Osteocyte (in vitro differentiated cells): ENCODE measurements around the gene TNS1. TPM values are rescaled to one million over a fixed set of nuclear protein-coding genes. Genes with fewer than 3 reads are reported as not detected.
A peak's percentile ranks its signal among the peaks of the same experiment; 100 is the strongest.

Experiments
- DNase-seq: peaks from one replicate; pipeline ENCODE4 v3.0.0; 2021; ENCODE audit warnings: mixed read lengths; ENCODE audit not compliant: unreplicated experiment; ENCODE audit errors: extremely low spot score
- H3K27ac Mint-ChIP-seq: one replicate; pipeline ENCODE4 v1.8.0; 2021; ENCODE audit warnings: mild to moderate bottlenecking, mixed read lengths; ENCODE audit not compliant: unreplicated experiment
- H3K27me3 Mint-ChIP-seq: one replicate; pipeline ENCODE4 v1.8.0; 2021; ENCODE audit warnings: mixed read lengths; ENCODE audit not compliant: unreplicated experiment
- H3K36me3 Mint-ChIP-seq: one replicate; pipeline ENCODE4 v1.8.0; 2021; ENCODE audit warnings: mixed read lengths; ENCODE audit not compliant: unreplicated experiment
- H3K4me1 Mint-ChIP-seq: one replicate; pipeline ENCODE4 v1.8.0; 2021; ENCODE audit warnings: mixed read lengths; ENCODE audit not compliant: unreplicated experiment
- H3K4me3 Mint-ChIP-seq: one replicate; pipeline ENCODE4 v1.8.0; 2021; ENCODE audit warnings: mild to moderate bottlenecking, moderate library complexity, mixed read lengths; ENCODE audit not compliant: unreplicated experiment
- H3K9me3 Mint-ChIP-seq: one replicate; pipeline ENCODE4 v1.8.0; 2021; ENCODE audit warnings: mixed read lengths; ENCODE audit not compliant: unreplicated experiment
- total RNA-seq: library from RNA; stranded (reverse); gene quantifications from 2 replicates; pipeline ENCODE4 v1.2.1, GENCODE V29; 2021
- TF ChIP-seq, protein P1 (sequence below): fragments of 200-600 bp; sonication (generic); IDR thresholded peaks from 2 replicates; pipeline ENCODE4 v1.5.0; 2021; ENCODE audit warnings: antibody characterized with exemption, mild to moderate bottlenecking, moderate library complexity

The TNS1 gene
- total RNA-seq, 1 donor from 2014 or later = 80.8 TPM

DNA sequence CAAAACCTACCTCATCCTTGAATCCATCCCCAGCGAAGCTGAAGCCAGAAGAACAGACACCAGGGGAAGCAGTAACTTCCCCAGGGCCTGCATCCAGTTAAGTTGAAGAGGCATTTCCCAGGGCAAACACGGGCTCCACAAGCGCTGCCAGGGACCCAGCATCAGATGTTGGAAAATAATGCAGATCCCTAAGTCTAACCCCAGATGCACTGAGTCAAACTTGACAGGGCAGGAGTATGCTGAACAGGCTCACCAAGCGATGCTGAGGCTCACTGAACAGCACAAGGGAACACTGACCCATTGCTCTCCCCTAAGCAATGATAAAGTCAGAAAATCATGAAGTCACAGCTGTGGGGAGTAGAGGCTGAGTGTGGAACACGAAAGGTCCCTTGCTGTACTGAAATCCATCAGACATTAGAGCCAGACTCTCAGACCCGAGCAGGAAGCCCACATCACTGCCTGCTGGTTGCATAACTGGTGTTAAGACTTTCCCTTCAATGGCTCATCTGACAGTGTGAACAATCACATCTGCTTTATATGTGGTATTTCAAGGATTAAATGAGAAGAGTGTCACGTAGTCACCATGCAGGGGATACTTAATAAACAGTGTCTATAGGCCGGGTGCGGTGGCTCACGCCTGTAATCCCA lies 36.2 kb downstream of the TNS1 start:
- DNase-seq = no peak
- Mint-ChIP-seq H3K36me3 (peaks cover 13% of the 10 kb centered on the region), H3K27me3 (no peaks in the 10 kb centered on the region), H3K4me3 (peak overlapping the region; percentile 49), H3K27ac (peak overlapping the region; percentile 89), H3K9me3 (peaks cover 7% of the 10 kb centered on the region), H3K4me1 (peaks cover 39% of the 10 kb centered on the region)
- TF ChIP-seq, protein P1, sequence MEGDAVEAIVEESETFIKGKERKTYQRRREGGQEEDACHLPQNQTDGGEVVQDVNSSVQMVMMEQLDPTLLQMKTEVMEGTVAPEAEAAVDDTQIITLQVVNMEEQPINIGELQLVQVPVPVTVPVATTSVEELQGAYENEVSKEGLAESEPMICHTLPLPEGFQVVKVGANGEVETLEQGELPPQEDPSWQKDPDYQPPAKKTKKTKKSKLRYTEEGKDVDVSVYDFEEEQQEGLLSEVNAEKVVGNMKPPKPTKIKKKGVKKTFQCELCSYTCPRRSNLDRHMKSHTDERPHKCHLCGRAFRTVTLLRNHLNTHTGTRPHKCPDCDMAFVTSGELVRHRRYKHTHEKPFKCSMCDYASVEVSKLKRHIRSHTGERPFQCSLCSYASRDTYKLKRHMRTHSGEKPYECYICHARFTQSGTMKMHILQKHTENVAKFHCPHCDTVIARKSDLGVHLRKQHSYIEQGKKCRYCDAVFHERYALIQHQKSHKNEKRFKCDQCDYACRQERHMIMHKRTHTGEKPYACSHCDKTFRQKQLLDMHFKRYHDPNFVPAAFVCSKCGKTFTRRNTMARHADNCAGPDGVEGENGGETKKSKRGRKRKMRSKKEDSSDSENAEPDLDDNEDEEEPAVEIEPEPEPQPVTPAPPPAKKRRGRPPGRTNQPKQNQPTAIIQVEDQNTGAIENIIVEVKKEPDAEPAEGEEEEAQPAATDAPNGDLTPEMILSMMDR = no peak

DNA sequence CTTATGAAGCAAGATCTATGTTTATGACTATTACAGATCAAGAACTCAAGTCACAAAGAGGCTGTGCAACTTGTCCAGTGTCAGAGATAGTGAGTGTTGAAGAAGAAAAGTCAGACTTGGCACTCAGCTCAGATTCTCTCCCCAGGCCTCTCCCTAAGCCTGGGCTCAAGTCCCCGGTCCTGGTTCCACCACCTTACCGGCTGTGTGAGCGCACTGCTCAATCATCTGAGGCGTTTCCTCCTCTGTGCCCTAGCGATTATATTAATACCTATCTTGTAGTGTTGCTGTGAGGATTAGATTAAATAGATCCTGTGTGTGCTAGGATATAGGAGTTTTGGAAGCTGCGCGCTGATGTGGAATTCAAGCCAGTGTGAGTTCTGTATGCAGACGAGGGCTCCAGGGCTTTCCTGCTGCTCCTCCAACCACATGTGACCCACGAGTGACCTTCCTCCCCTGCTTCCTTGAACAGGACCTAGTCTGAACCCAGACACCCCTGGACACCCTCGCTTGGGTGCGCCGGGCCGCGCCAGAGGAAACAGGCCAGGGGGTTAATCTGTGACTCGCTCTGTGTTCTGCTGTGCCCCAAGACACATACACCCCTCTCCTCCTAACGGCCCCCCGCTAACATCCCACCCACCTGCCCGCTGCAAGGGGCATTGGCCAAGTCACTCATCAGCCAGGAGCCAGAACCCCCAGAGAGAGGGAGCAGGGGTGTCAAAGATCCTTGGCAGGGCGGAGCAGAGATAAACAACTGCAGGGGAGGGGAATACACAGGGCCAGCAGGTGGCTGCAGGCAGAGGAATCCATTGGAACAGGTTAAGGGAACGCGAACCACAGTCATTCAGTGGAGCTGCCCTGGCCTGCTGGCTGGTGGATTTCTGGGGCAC lies 38.3 kb downstream of the TNS1 start:
- H3K27me3 Mint-ChIP-seq = no peaks in the 10 kb centered on the region
- DNase-seq = no peak
- H3K4me3 Mint-ChIP-seq = no peak overlapping the region
- peaks cover 6% of the 10 kb centered on the region for H3K36me3 Mint-ChIP-seq
- TF ChIP-seq, protein P1 = no peak
- no peaks in the 10 kb centered on the region for H3K9me3 Mint-ChIP-seq
- peaks cover 48% of the 10 kb centered on the region for H3K4me1 Mint-ChIP-seq
- peak overlapping the region; percentile 89 for H3K27ac Mint-ChIP-seq

DNA sequence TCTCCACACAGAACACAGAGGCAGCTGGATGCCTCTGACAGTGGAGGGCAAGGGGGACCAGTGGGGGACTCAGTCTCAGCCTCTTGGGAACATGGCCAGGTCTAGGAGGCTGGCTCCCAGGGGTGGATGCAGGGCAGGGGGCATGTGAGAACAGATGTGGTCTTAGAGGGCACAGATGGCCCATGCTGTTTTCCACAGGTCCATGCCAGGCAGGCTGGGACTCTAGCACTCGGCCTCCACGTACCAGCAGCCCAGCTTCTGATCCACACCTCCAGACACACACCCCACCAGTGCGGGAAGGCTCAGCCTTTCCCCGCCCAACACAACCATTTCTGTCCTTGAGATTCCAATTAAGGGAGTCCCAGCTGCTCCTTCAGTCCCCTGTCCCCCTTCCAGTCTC lies 42.4 kb downstream of the TNS1 start:
- Mint-ChIP-seq H3K4me1 (peaks cover 39% of the 10 kb centered on the region), H3K36me3 (peaks cover 15% of the 10 kb centered on the region), H3K4me3 (no peak overlapping the region), H3K9me3 (no peaks in the 10 kb centered on the region), H3K27me3 (no peaks in the 10 kb centered on the region), H3K27ac (peak overlapping the region; percentile 31)
- DNase-seq = no peak
- TF ChIP-seq, protein P1 = no peak

DNA sequence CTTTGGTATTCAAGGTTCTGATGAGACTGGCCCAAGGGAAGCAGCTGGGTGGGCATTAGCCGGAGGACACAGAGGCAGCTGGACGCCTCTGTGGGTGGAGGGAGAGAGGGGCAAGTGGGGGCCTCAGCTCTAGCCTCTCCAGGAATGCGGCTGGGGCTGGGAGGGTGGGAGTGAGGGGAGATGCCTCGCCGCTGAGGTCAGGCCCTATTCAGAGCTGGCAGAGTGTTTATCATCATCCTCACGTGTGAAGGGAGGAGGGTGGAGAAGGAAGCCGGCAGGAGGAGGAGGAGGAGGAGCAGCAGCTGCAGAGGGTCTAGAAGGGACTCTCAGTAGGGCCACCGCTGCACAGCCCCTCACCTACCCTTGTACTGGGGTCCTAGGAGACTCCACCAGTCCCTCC lies 43.1 kb downstream of the TNS1 start:
- TF ChIP-seq, protein P1 = no peak
- Mint-ChIP-seq H3K4me1 (peaks cover 37% of the 10 kb centered on the region), H3K9me3 (no peaks in the 10 kb centered on the region), H3K4me3 (no peak overlapping the region), H3K27ac (no peak overlapping the region), H3K36me3 (peaks cover 15% of the 10 kb centered on the region), H3K27me3 (no peaks in the 10 kb centered on the region)
- DNase-seq = no peak

DNA sequence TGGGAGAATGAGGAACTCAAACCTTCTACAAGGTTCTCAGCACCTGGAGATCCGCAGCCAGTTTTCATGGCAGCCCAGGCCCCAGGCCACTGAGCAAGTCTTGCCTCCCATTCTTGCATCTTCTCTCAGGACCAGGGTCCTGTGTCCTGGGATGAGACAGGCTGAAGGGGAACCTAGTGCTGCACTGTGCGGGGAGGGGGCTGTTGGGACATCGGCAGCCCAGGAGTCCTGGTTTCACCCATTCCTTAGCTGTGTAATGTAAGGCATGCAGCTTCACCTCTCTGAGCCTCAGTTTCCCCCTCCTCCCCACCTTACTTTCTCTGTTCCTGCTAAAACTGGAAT lies 43.9 kb downstream of the TNS1 start:
- no peak for DNase-seq
- Mint-ChIP-seq H3K27me3 (no peaks in the 10 kb centered on the region), H3K4me1 (peaks cover 34% of the 10 kb centered on the region), H3K9me3 (no peaks in the 10 kb centered on the region), H3K27ac (no peak overlapping the region), H3K4me3 (no peak overlapping the region), H3K36me3 (peaks cover 17% of the 10 kb centered on the region)
- TF ChIP-seq, protein P1 = no peak
